Measurements from ENCODE around the gene NR4A1.

The NR4A1 gene

DNA sequence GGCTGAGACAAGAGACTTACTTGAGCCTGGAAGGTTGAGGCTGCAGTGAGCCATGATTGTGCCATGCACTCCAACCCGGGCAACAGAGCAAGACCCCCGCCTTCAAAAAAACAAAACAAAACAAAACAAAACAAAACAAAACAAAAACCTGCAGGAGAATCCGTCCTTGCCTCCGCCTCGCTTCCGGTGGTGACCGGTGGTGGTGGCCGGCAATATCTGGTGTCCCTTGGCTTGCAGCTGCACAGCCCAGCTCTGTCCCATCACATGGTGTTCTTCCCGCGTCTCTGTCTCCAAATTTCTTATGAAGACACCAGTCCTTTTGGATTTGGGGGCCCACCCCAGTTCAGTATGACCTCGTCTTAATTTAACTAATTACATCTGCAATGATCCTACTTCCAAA lies 38.2 kb downstream of the NR4A1 start:
- TF ChIP-seq, protein P1, sequence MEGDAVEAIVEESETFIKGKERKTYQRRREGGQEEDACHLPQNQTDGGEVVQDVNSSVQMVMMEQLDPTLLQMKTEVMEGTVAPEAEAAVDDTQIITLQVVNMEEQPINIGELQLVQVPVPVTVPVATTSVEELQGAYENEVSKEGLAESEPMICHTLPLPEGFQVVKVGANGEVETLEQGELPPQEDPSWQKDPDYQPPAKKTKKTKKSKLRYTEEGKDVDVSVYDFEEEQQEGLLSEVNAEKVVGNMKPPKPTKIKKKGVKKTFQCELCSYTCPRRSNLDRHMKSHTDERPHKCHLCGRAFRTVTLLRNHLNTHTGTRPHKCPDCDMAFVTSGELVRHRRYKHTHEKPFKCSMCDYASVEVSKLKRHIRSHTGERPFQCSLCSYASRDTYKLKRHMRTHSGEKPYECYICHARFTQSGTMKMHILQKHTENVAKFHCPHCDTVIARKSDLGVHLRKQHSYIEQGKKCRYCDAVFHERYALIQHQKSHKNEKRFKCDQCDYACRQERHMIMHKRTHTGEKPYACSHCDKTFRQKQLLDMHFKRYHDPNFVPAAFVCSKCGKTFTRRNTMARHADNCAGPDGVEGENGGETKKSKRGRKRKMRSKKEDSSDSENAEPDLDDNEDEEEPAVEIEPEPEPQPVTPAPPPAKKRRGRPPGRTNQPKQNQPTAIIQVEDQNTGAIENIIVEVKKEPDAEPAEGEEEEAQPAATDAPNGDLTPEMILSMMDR (IDR thresholded peaks at IDR 0.05; ENCODE audit: borderline replicate concordance, control extremely low read depth, extremely low read depth, insufficient read depth, missing control alignments): no peak
- in situ Hi-C loops (cut with MboI; ENCODE audit: low sequenced_read_pairs, unreplicated experiment): no loop called here
- no peak for DNase-seq (ENCODE audit: low spot score)

DNA sequence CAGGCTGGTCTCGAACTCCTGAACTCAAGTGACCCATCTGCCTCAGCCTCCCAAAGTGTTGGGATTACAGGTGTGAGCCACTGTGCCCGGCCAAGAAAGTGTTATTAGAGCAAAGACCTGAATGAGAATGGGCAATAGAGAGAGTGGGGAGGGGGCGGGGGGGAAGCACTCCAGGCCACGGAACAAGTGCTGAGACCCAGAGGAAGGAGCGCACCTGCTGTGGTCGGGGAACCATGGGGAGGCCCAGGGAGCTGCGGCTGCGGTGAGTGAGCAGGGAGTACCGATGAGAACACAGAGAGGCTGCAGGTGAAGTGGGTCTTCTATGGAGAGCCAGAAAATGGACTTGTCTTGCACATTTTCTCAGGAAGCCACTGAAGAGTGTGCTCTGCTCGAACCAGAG lies 39.0 kb downstream of the NR4A1 start:
- in situ Hi-C loops (cut with MboI; ENCODE audit: low sequenced_read_pairs, unreplicated experiment): no loop called here
- TF ChIP-seq, protein P1 (IDR thresholded peaks at IDR 0.05; ENCODE audit: borderline replicate concordance, control extremely low read depth, extremely low read depth, insufficient read depth, missing control alignments): no peak
- peak; percentile 25 for DNase-seq (ENCODE audit: low spot score)

DNA sequence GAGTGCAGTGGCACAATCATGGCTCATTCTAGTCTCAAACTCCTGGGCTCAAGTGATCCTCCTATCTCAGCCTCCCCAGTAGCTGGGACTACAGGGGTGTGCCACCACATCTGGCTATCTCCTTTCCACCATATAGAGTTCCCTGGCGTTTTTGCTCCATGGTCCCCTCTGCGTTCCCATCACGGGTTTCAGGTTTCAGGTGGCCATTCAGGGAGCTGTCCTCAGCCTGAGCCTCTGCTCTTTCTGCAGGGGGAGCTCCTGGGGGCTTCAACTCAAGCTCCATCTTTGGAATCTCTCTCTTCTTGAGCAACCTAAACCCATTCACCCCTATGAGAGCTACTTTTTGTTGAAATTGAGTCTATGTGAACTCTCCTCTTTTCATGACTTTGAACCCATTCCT lies 39.8 kb downstream of the NR4A1 start:
- DNase-seq (ENCODE audit: low spot score): peak; percentile 17
- in situ Hi-C loops (cut with MboI; ENCODE audit: low sequenced_read_pairs, unreplicated experiment): no loop called here
- TF ChIP-seq, protein P1 (IDR thresholded peaks at IDR 0.05; ENCODE audit: borderline replicate concordance, control extremely low read depth, extremely low read depth, insufficient read depth, missing control alignments): no peak

DNA sequence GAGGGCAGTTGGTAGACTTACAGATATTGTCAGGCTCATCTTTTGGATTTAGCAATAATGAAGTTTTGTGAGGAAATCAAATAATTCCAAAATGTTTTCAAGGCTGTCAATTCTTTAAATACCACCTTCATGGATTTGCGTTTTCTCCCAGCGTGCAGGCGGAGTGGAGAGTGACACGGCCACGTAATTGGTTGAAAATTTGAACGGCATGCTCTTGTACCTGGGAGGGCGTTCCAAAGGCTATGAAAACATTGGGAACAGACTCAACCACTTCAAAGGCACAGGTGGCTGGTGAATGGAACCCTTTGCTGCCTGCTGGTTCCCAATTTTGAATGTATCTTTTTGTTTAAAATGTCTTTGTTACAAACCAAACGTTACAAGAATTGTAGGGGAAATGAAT lies 40.6 kb downstream of the NR4A1 start:
- TF ChIP-seq, protein P1 (IDR thresholded peaks at IDR 0.05; ENCODE audit: borderline replicate concordance, control extremely low read depth, extremely low read depth, insufficient read depth, missing control alignments): no peak
- in situ Hi-C loops (cut with MboI; ENCODE audit: low sequenced_read_pairs, unreplicated experiment): no loop called here
- no peak for DNase-seq (ENCODE audit: low spot score)

DNA sequence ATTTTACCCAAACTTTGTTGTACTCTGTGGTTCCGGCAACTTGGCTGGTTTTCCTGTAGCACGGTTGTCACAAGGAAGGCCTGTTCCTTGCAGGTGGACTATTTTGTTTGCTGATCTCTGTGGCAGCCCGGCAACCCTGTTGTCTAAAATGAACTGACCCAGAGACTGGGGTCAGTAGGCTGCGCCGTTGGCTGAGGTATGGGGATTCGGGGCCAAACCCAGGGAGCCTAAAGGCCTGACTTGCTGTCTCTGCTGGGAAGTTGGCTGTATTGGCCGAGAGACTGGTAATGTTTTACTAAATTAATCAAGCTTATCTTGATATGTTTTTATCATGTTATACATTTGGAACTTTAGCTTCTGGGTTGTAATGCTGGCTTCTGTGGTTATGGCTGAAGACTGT lies 42.1 kb downstream of the NR4A1 start:
- in situ Hi-C loops (cut with MboI; ENCODE audit: low sequenced_read_pairs, unreplicated experiment): no loop called here
- TF ChIP-seq, protein P1 (IDR thresholded peaks at IDR 0.05; ENCODE audit: borderline replicate concordance, control extremely low read depth, extremely low read depth, insufficient read depth, missing control alignments): no peak
- DNase-seq (ENCODE audit: low spot score): no peak

DNA sequence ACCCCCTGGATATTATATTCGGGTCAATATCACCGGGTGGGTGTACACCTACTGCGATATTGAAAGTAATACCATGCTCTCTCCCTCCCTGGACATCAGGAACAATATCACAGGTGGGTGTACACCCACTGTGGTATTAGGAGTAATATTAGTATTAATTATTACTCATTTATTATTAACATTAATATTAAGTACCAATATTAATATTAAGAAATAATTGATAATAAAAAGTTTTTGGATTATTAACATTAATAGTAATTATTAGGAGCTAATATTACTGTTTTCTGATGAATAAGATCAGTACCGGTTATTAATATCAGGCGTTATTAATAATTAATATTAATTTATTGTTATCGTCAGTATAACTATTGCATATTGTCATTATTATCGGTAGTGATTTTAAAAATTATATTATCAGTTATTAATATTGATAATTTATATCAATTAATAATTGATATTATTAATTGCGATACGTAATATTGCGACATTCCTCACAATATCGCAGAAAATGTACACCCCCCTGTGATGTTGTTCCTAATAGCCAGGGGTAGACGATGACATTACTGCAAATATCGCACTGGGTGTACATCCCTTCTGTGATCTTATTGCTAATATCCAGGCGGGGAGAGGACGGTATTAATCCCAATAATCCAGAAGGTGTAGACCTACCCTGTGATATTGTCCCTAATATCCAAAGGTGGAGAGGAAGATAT lies 45.2 kb downstream of the NR4A1 start:
- no peak for DNase-seq (ENCODE audit: low spot score)
- TF ChIP-seq, protein P1 (IDR thresholded peaks at IDR 0.05; ENCODE audit: borderline replicate concordance, control extremely low read depth, extremely low read depth, insufficient read depth, missing control alignments): no peak
- in situ Hi-C loops (cut with MboI; ENCODE audit: low sequenced_read_pairs, unreplicated experiment): no loop called here

Data from GM13976 (cell line).